HepG2 (cell line): Measurements from ENCODE around the gene CYTH2. TPM values are rescaled to one million over a fixed set of nuclear protein-coding genes. Genes with fewer than 3 reads are reported as not detected.

Experiments used
- DMTF1 ChIP-seq: sonication (generic); formaldehyde crosslinking; IDR thresholded peaks from 2 replicates; pipeline ENCODE4 v1.4.0; 2020; ENCODE audit warnings: mild to moderate bottlenecking, missing genetic modification reagents
- ETV5 ChIP-seq: IDR thresholded peaks from 2 replicates; pipeline ENCODE4 v1.6.1; 2018; ENCODE audit warnings: missing biosample characterization, missing genetic modification reagents, inconsistent platforms, borderline replicate concordance
- HDAC1 ChIP-seq: sonication (generic); formaldehyde crosslinking; IDR thresholded peaks from 2 replicates; pipeline ENCODE4 v1.5.1; 2020; ENCODE audit warnings: mild to moderate bottlenecking, missing genetic modification reagents
- HMGXB3 ChIP-seq: sonication (generic); formaldehyde crosslinking; IDR thresholded peaks from 2 replicates; pipeline ENCODE4 v1.4.0; 2020; ENCODE audit warnings: missing genetic modification reagents, borderline replicate concordance
- HNRNPUL1 ChIP-seq: fragments of 200-400 bp; formaldehyde crosslinking; IDR thresholded peaks from 2 replicates; pipeline ENCODE4 v1.6.1; 2017; ENCODE audit warnings: low read depth, mild to moderate bottlenecking, low read length, moderate library complexity
- NKX3-1 ChIP-seq: sonication (generic); formaldehyde crosslinking; IDR thresholded peaks from 2 replicates; pipeline ENCODE4 v1.5.0; 2020; ENCODE audit warnings: missing genetic modification reagents
- NONO ChIP-seq, 2 experiments: fragments of 450-650 bp in 1 of 2; sonication (generic) in 1 of 2; formaldehyde crosslinking in 1 of 2; IDR thresholded peaks in 1 of 2; conservative IDR thresholded peaks in 1 of 2; 2 replicates each; pipeline versions ENCODE4 v1.6.1 to v1.8.0; 2017 to 2022; ENCODE audit warnings: mild to moderate bottlenecking in 1 of 2, missing genetic modification reagents in 1 of 2, moderate library complexity in 1 of 2
- RAD21 ChIP-seq: fragments of 450-650 bp; formaldehyde crosslinking; IDR thresholded peaks from 2 replicates; pipeline ENCODE4 v1.5.0; 2020; ENCODE audit warnings: mild to moderate bottlenecking
- RNF2 ChIP-seq: fragments of 450-650 bp; conservative IDR thresholded peaks from 2 replicates; pipeline ENCODE4 v1.6.1; 2016; ENCODE audit warnings: low read depth
- SNAPC4 ChIP-seq: sonication (generic); formaldehyde crosslinking; IDR thresholded peaks from 2 replicates; pipeline ENCODE4 v1.4.0; 2020; ENCODE audit warnings: mild to moderate bottlenecking, missing genetic modification reagents
- ZBTB44 ChIP-seq: sonication (generic); formaldehyde crosslinking; IDR thresholded peaks from 2 replicates; pipeline ENCODE4 v1.4.0; 2020; ENCODE audit warnings: missing genetic modification reagents
- ZNF350 ChIP-seq: sonication (generic); formaldehyde crosslinking; IDR thresholded peaks from 2 replicates; pipeline ENCODE4 v1.4.0; 2020; ENCODE audit warnings: mild to moderate bottlenecking, low read depth, missing genetic modification reagents, borderline replicate concordance
- ZNF563 ChIP-seq: sonication (generic); formaldehyde crosslinking; IDR thresholded peaks from 2 replicates; pipeline ENCODE4 v1.8.0; 2022; ENCODE audit warnings: mild to moderate bottlenecking, moderate library complexity, missing genetic modification reagents
- ZNF790 ChIP-seq: sonication (generic); formaldehyde crosslinking; IDR thresholded peaks from 2 replicates; pipeline ENCODE4 v1.8.0; 2022; ENCODE audit warnings: missing genetic modification reagents, mild to moderate bottlenecking, borderline replicate concordance
- ZNF792 ChIP-seq: IDR thresholded peaks from 2 replicates; pipeline ENCODE4 v1.6.1; 2016
- polyA plus RNA-seq, 8 experiments: library from polyadenylated mRNA; depleted of rRNA in 3 of 8; stranded (reverse) in 7 of 8; unstranded in 1 of 8; fragments of >200 nt; fragmentation: Illumina TruSeq in 4 of 8; extraction: Trizol in 4 of 8; gene quantifications; 2 replicates each; pipeline versions ENCODE4 v1.2.1 to v1.2.3, GENCODE V29; 2011 to 2016; ENCODE audit warnings: low read depth in 4 of 8, missing spikeins in 1 of 8, mixed read lengths in 1 of 8; ENCODE audit not compliant: insufficient read depth in 1 of 8
- total RNA-seq, 5 experiments: library from RNA; depleted of rRNA; stranded (reverse); fragments of >200 nt; fragmentation: Illumina TruSeq; extraction: Trizol; gene quantifications; 2 replicates each; pipeline ENCODE4 v1.2.3, GENCODE V29; 2016; ENCODE audit warnings: low read depth in 1 of 5

CYTH2 gene
- total and polyA plus RNA-seq, 2 of the 13 experiments (the other 11 are each of a cell fraction or from before 2014, with no cell fraction given) = 16.5 to 39.3 TPM

- TF ChIP-seq DMTF1 (CRISPR knock-in tag) = no peak
- TF ChIP-seq ZNF790 (CRISPR knock-in tag) = no peak
- 0 out of 2 replicates have a peak, but pooled peaks have one; percentile 39 for TF ChIP-seq HMGXB3 (CRISPR knock-in tag)
- TF ChIP-seq NKX3-1 (CRISPR knock-in tag) = 0 out of 2 replicates have a peak, but pooled peaks have one; percentile 41
- TF ChIP-seq RNF2 = 0 out of 2 replicates have a peak, but pooled peaks have one; percentile 47
- no peak for TF ChIP-seq NONO (IDR thresholded peaks at IDR 0.05)
- TF ChIP-seq NONO (CRISPR knock-in tag; conservative IDR thresholded peaks at IDR 0.05) = peak; percentile 53; the same call in 1 of the 2 replicates
- peak; percentile 68 for TF ChIP-seq RAD21 (CRISPR knock-in tag)
- TF ChIP-seq SNAPC4 (CRISPR knock-in tag) = 0 out of 2 replicates have a peak, but pooled peaks have one; percentile 41
- TF ChIP-seq HDAC1 = peak; percentile 71; the same call in 1 of the 2 replicates
- TF ChIP-seq ZBTB44 (CRISPR knock-in tag) = no peak
- TF ChIP-seq ETV5 (CRISPR knock-in tag) = peak; percentile 71
- TF ChIP-seq ZNF563 = 0 out of 2 replicates have a peak, but pooled peaks have one; percentile 73
- peak; percentile 83; the same call in 1 of the 2 replicates for TF ChIP-seq ZNF350 (CRISPR knock-in tag)
- TF ChIP-seq HNRNPUL1 = no peak
- TF ChIP-seq ZNF792 (CRISPR knock-in tag) = peak; percentile 54; the same call in 1 of the 2 replicates
Observed at GRCh38 chr19:48469289-48469881, at the start of gene CYTH2 (continued).
